CD4-positive, alpha-beta memory T cell (primary cell): ENCODE data around the gene MAG. TPM values are rescaled to one million over a fixed set of nuclear protein-coding genes. Genes with fewer than 3 reads are reported as not detected.
"Not testable (repeated sequence)": the region's sequence is repeated elsewhere in the genome, so short reads cannot be mapped to it uniquely, and the experiment has no call there.

Experiments used
- CTCF ChIA-PET: fragments of 350-600 bp; sonication (Branson Sonifier 250); formaldehyde crosslinking; loops from one replicate; lab custom pipeline; 2021; ENCODE audit warnings: inconsistent platforms; ENCODE audit not compliant: partially characterized antibody; lab: Charles Lee
- POLR2A ChIA-PET: fragments of 350-600 bp; sonication (Branson Sonifier 250); formaldehyde crosslinking; loops from one replicate; lab custom pipeline; 2021; ENCODE audit not compliant: partially characterized antibody; lab: Charles Lee
- DNase-seq, 5 donors: peaks; one replicate each; pipeline versions ENCODE4 v3.0.0 to v3.0.0-alpha.2; 2020 to 2022; ENCODE audit warnings: mixed read lengths in 1 of 5
- H3K27ac ChIP-seq: one replicate; pipeline ENCODE4 v1.7.0; 2013; ENCODE audit warnings: low read depth, low read length
- H3K27me3 ChIP-seq: 2 replicates; pipeline ENCODE4 v1.7.0; 2013; ENCODE audit warnings: mild to moderate bottlenecking, low read length, moderate library complexity; ENCODE audit not compliant: insufficient read depth
- H3K36me3 ChIP-seq: 2 replicates; pipeline ENCODE4 v1.7.0; 2013; ENCODE audit warnings: mild to moderate bottlenecking, low read length, moderate library complexity; ENCODE audit not compliant: insufficient read depth
- H3K4me1 ChIP-seq: 2 replicates; pipeline ENCODE4 v1.7.0; 2013; ENCODE audit warnings: mild to moderate bottlenecking, low read length, moderate library complexity; ENCODE audit not compliant: insufficient read depth
- H3K4me3 ChIP-seq, 2 donors: one replicate each; pipeline ENCODE4 v1.7.0; 2013; ENCODE audit warnings: low read length in 2 of 2, mild to moderate bottlenecking in 1 of 2
- H3K9me3 ChIP-seq, 2 donors: one replicate each; pipeline ENCODE4 v1.7.0; 2013; ENCODE audit warnings: low read length in 2 of 2, control low read depth in 1 of 2; ENCODE audit not compliant: control insufficient read depth in 1 of 2
- H3K27ac Mint-ChIP-seq, 7 donors: one replicate each; pipeline ENCODE4 v1.8.0; 2020 to 2021; ENCODE audit warnings: mixed read lengths in 7 of 7, mild to moderate bottlenecking in 6 of 7, inconsistent platforms in 3 of 7, moderate library complexity in 3 of 7
- H3K27me3 Mint-ChIP-seq, 2 donors: one replicate each; pipeline ENCODE4 v1.8.0; 2020 to 2021; ENCODE audit warnings: mixed read lengths in 2 of 2
- H3K36me3 Mint-ChIP-seq, 2 donors: one replicate each; pipeline ENCODE4 v1.8.0; 2020 to 2021; ENCODE audit warnings: mixed read lengths in 2 of 2, inconsistent platforms in 1 of 2, mild to moderate bottlenecking in 1 of 2
- H3K4me1 Mint-ChIP-seq, 4 donors: one replicate each; pipeline ENCODE4 v1.8.0; 2020 to 2021; ENCODE audit warnings: mixed read lengths in 4 of 4, mild to moderate bottlenecking in 1 of 4
- H3K4me3 Mint-ChIP-seq, 8 donors: one replicate each; pipeline ENCODE4 v1.8.0; 2020 to 2021; ENCODE audit warnings: mixed read lengths in 8 of 8, mild to moderate bottlenecking in 7 of 8, moderate library complexity in 6 of 8, inconsistent platforms in 3 of 8
- H3K9me3 Mint-ChIP-seq, 8 donors: one replicate each; pipeline ENCODE4 v1.8.0; 2020 to 2021; ENCODE audit warnings: mixed read lengths in 8 of 8, mild to moderate bottlenecking in 5 of 8, inconsistent platforms in 3 of 8, moderate library complexity in 1 of 8
- intact Hi-C: fragments of 100-400 bp; cut with micrococcal nuclease; formaldehyde crosslinking; loops from one replicate; pipeline ENCODE4 v1.15.1; 2023
- polyA plus RNA-seq, 2 donors: library from polyadenylated mRNA; unstranded; fragments of 300-500 nt; fragmentation: Illumina TruSeq; gene quantifications; one replicate each; pipeline ENCODE4 v1.2.3, GENCODE V29; 2021
- total RNA-seq, 2 experiments: library from RNA; stranded (reverse); gene quantifications; one replicate each; pipeline ENCODE4 v1.2.3, GENCODE V29; 2021

Gene MAG
- total and polyA plus RNA-seq, 4 experiments from 2014 or later = not detected

- no peaks in the 10 kb centered on the region for H3K9me3 ChIP-seq
- H3K36me3 ChIP-seq = no peaks in the 10 kb centered on the region
- no peak overlapping the region for H3K4me3 ChIP-seq
- peaks cover 22% of the 10 kb centered on the region for H3K4me1 ChIP-seq
- POLR2A ChIA-PET = no interaction called here
- intact Hi-C loops = no loop called here
- Mint-ChIP-seq H3K27me3 (peaks cover 3 to 14% of the 10 kb centered on the region in 2 donors), H3K9me3 (no peaks in the 10 kb centered on the region), H3K36me3 (no peaks in the 10 kb centered on the region), H3K4me3 (no peak overlapping the region), H3K4me1 (peaks cover 10 to 15% (median 14%) of the 10 kb centered on the region in 4 donors), H3K27ac (peak overlapping the region in 1 of 7 donors; percentile 12)
- H3K27ac ChIP-seq = no peak overlapping the region
- no peaks in the 10 kb centered on the region for H3K27me3 ChIP-seq
- CTCF ChIA-PET = interaction anchor here (2.2 to 5.3 kb wide), 4 partner anchors 107 to 141 kb away, joined by 7 to 69 read pairs (median 38); no protein-coding TSS in a partner anchor
- no peak for DNase-seq
These were observed 62.9 kb downstream of the MAG start for GRCh38 chr19:35354898-35355297.

GRCh38 chr19:35355791-35356460, 64.0 kb downstream of the MAG start:
- POLR2A ChIA-PET = interaction anchor here (1.3 to 1.7 kb wide), 2 partner anchors 106 to 112 kb away, joined by 3 to 4 read pairs; no protein-coding TSS in a partner anchor
- no peak overlapping the region for H3K4me3 ChIP-seq
- H3K9me3 ChIP-seq = no peaks in the 10 kb centered on the region
- H3K27ac ChIP-seq = no peak overlapping the region
- DNase-seq = no peak
- intact Hi-C loops = no loop called here
- H3K4me1 ChIP-seq = peaks cover 22% of the 10 kb centered on the region
- no peaks in the 10 kb centered on the region for H3K36me3 ChIP-seq
- H3K4me3 Mint-ChIP-seq = no peak overlapping the region
- peak overlapping the region in 1 of 7 donors; percentile 0 for H3K27ac Mint-ChIP-seq
- CTCF ChIA-PET = interaction anchor here (1.2 to 5.3 kb wide), 5 partner anchors 8 to 139 kb away, joined by 3 to 60 read pairs (median 9); partner anchors contain the start of gene FFAR1
- no peaks in the 10 kb centered on the region for H3K9me3 Mint-ChIP-seq
- H3K36me3 Mint-ChIP-seq = no peaks in the 10 kb centered on the region
- peaks cover 10 to 15% (median 14%) of the 10 kb centered on the region in 4 donors for H3K4me1 Mint-ChIP-seq
- H3K27me3 ChIP-seq = no peaks in the 10 kb centered on the region
- H3K27me3 Mint-ChIP-seq = peaks cover 3 to 14% of the 10 kb centered on the region in 2 donors

- CTCF ChIA-PET = interaction anchor here (0.9 to 2.5 kb wide), 5 partner anchors 11 to 137 kb away, joined by 3 to 9 read pairs (median 4); partner anchors contain the start of gene FFAR1
- H3K27ac Mint-ChIP-seq = peak within 1 kb of the TSS in 5 of 7 donors; percentile 2 to 75 (median 36)
- no peaks in the 10 kb centered on the region for H3K9me3 Mint-ChIP-seq
- Histone ChIP-seq H3K4me1 (peaks cover 15% of the 10 kb centered on the region), H3K27me3 (no peaks in the 10 kb centered on the region), H3K9me3 (no peaks in the 10 kb centered on the region), H3K27ac (no peak within 1 kb of the TSS), H3K36me3 (no peaks in the 10 kb centered on the region), H3K4me3 (no peak within 1 kb of the TSS)
- DNase-seq = peak in 3 of 5 donors; percentile 10 to 24 (median 22)
- H3K36me3 Mint-ChIP-seq = no peaks in the 10 kb centered on the region
- intact Hi-C loops = no loop called here
- peaks cover 3 to 9% of the 10 kb centered on the region in 2 donors for H3K27me3 Mint-ChIP-seq
- peaks cover 5 to 9% (median 9%) of the 10 kb centered on the region in 4 donors for H3K4me1 Mint-ChIP-seq
- peak within 1 kb of the TSS in 7 of 8 donors; percentile 19 to 70 (median 58) for H3K4me3 Mint-ChIP-seq
- POLR2A ChIA-PET = interaction anchor here (0.6 to 2.1 kb wide), 3 partner anchors 105 to 291 kb away, joined by 3 to 10 read pairs (median 4); no protein-coding TSS in a partner anchor
These were observed 66.1 kb downstream of the MAG start, which contains the start of gene FFAR3 for GRCh38 chr19:35357867-35358573. Gene FFAR3 (plus strand): TSS chr19:35358460. CDS start chr19:35358891, 431 bp downstream.

- H3K4me1 Mint-ChIP-seq, H3K9me3 Mint-ChIP-seq: not testable (repeated sequence)
- CTCF ChIA-PET = interaction anchor here (1.3 kb wide), 1 partner anchor 111 kb away, joined by 4 read pairs; no protein-coding TSS in a partner anchor
These were observed 66.9 kb downstream of the MAG start for GRCh38 chr19:35358834-35359233.

GRCh38 chr19:35359395-35359794, 67.4 kb downstream of the MAG start:
- H3K36me3 Mint-ChIP-seq, H3K27me3 Mint-ChIP-seq, H3K4me3 Mint-ChIP-seq, H3K36me3 ChIP-seq, intact Hi-C loops, H3K4me3 ChIP-seq, H3K27ac ChIP-seq, H3K9me3 Mint-ChIP-seq, DNase-seq, CTCF ChIA-PET, H3K27ac Mint-ChIP-seq, POLR2A ChIA-PET, H3K9me3 ChIP-seq, H3K4me1 Mint-ChIP-seq, H3K27me3 ChIP-seq, H3K4me1 ChIP-seq: not testable (repeated sequence)

More at GRCh38 chr19:35358834-35359233, 66.9 kb downstream of the MAG start:
- H3K4me3 ChIP-seq, H3K27me3 ChIP-seq, H3K4me3 Mint-ChIP-seq, H3K27ac Mint-ChIP-seq, intact Hi-C loops, H3K36me3 ChIP-seq, H3K27me3 Mint-ChIP-seq, H3K27ac ChIP-seq, H3K36me3 Mint-ChIP-seq, DNase-seq, H3K9me3 ChIP-seq: not testable (repeated sequence)
- peaks cover 10% of the 10 kb centered on the region for H3K4me1 ChIP-seq
- POLR2A ChIA-PET = interaction anchor here (2.1 kb wide), 1 partner anchor 104 kb away, joined by 10 read pairs; no protein-coding TSS in a partner anchor

GRCh38 chr19:35360081-35360480, 68.1 kb downstream of the MAG start:
- intact Hi-C loops, H3K27me3 Mint-ChIP-seq, H3K4me1 Mint-ChIP-seq, H3K9me3 ChIP-seq, H3K4me3 Mint-ChIP-seq, H3K36me3 Mint-ChIP-seq, H3K27ac ChIP-seq, H3K27me3 ChIP-seq, POLR2A ChIA-PET, H3K36me3 ChIP-seq, H3K4me3 ChIP-seq, H3K9me3 Mint-ChIP-seq, H3K27ac Mint-ChIP-seq, DNase-seq, CTCF ChIA-PET, H3K4me1 ChIP-seq: not testable (repeated sequence)
